Endothelial cell of umbilical vein (primary cell): Measurements from ENCODE around the gene PRKAR1B.

Experiments used
- CTCF ChIP-seq, 2 donors: IDR thresholded peaks; 1 replicate in 1 of 2; 2 replicates in 1 of 2; pipeline ENCODE4 v1.5.1; 2011; ENCODE audit warnings: low read length in 2 of 2, mild to moderate bottlenecking in 2 of 2, moderate library complexity in 2 of 2, control low read depth in 1 of 2, inconsistent platforms in 1 of 2, low read depth in 1 of 2; ENCODE audit not compliant: insufficient read depth in 1 of 2; ENCODE audit errors: extremely low read depth in 1 of 2
- POLR2AphosphoS5 ChIP-seq: IDR thresholded peaks from 2 replicates; pipeline ENCODE4 v1.6.1; 2012; ENCODE audit warnings: low read depth, mild to moderate bottlenecking, control low read depth, low read length, moderate library complexity; ENCODE audit not compliant: insufficient read depth

GRCh38 chr7:604884-605531 is 122.1 kb downstream of the PRKAR1B start:
- TF ChIP-seq CTCF (IDR thresholded peaks at IDR 0.05; ENCODE audit: extremely low read depth in 1 of 2, insufficient read depth in 1 of 2, low read depth in 1 of 2, low read length in 2 of 2) = no peak
- no peak for TF ChIP-seq POLR2AphosphoS5
